DMS79 (cell line): ENCODE data around the gene IGF2R.
"Not testable (repeated sequence)": the region's sequence is repeated elsewhere in the genome, so short reads cannot be mapped to it uniquely, and the experiment has no call there.

Source experiments
- DNase-seq: peaks from one replicate; lab custom pipeline; 2025; lab: John Stamatoyannopoulos, UW

Gene IGF2R

DNA sequence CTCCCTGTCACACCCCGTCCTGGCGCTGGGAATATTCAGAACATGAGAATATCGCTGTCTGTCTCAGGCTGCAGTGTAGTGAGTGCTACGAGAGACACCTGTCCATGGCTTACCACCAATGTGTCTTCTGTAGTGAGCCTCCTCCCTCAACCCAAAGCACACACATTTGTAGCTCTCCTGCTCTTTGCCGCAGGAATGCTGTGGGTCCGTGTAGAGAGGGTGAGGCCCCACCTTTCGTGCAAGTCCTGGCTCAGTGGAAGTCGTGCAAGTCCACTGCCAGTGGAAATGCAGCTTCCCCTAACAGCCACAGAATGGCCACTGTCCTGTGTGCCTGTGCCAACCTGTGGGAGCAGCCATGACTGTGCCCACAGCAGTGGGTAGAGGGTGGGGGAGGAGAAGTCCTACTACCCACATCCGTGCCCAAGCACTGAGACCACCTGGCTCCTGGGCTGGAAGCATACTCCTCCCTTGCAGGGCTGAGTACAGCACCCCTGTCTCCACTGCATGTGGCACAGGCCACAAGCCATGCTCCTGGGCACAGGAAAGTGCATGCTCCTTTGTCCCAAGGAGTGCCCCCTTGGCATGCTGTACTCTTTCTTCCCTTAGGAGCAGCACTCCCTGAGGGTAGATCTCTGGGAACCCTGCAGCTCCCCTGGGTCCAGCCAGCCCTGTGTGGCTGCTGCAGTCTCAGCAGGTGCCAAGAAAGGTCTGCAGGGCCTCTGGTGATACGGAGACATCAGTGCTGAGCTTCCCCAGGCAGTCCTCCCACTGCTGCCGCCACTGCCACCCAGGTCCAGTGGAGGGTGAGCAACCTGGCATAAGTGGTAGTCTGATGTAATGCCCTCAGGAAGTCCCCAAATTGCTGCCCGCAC is 28.0 kb downstream of the IGF2R start:
- DNase-seq: no peak

DNA sequence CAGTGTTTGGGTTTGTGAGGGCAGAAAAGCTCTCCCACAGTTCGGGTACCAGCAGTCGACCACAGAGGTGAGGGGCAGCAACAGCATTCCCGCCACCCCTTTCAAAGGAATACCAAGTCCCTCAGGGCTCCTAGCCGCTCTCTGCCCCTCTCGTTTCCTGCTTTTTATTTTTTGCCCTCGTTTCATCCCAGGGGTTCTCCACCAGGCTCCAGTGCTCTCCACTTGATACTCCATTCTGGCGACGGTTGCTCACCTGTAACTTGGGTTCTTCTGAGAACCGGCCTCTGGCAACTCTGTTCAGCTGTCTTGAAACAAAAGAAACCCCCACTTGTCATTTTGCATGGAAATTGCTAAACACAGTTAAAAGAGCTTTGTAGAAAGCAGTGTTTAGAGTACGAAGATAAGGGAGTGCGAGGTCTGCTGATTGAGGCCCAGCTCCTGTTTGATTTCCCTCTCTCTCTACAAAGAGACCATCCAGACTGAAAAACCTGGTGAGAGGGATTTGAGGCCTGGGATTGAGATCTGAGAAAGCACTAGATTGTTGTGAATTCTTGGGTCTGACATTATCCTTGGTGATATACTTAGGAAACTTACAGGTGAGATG is 28.7 kb downstream of the IGF2R start:
- DNase-seq: no peak

DNA sequence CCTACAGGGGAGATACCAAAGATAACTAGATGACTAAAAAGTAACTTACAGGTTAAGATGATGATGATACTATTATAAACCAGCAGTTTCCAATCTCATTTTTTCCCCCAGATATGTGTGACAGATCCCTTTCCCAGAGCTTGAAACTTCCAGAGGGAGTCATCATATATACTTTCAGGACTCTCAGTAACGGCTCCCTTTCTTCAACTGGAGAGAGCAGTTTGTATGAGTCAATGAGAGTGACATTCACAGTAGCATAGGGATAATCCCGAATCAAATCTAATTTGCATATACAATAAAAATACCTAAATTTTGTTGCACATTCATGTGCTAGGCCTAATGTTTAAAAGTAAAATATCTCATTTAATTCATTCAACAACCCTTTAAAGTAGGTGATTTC is 29.7 kb downstream of the IGF2R start:
- DNase-seq: no peak

DNA sequence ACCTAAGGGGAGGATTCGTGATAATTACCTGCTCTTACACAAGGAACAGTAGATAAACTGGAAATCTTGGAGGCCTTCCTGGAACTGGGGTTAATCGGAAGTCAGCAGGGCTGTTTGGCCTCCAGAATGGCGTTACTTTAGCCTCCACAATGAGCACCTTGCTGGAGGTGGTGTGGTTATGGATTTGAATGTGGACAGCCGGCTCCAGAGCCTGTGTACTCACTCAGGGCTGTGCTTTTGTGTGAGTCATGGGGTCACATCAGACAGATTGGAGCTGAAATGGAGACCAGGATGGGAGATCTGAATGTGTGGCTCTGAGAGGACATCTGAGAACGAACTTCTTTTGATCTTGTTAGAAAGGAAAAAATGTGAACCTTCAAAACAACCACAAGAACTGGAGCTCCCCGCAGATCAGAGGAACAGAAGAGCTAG is 30.4 kb downstream of the IGF2R start:
- no peak for DNase-seq

DNA sequence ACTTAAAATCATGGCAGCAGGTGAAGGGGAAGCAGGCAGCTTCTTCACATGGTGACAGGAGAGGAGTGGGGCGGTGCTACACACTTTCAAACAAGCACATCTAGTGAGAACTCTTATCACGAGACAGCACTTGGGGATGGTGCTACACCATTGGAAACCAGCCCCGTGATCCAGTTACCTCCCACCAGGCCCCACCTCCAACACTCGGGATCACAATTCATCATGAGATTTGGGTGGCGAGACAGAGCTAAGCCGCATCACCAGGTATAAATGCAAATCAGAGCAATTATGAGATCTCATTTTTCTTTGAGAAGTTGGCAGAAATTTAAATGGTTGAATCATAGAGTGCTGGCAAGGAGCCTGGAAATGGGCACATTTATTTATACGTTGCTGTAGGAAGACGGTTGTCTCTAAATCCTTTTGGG is 31.4 kb downstream of the IGF2R start:
- DNase-seq: no peak

DNA sequence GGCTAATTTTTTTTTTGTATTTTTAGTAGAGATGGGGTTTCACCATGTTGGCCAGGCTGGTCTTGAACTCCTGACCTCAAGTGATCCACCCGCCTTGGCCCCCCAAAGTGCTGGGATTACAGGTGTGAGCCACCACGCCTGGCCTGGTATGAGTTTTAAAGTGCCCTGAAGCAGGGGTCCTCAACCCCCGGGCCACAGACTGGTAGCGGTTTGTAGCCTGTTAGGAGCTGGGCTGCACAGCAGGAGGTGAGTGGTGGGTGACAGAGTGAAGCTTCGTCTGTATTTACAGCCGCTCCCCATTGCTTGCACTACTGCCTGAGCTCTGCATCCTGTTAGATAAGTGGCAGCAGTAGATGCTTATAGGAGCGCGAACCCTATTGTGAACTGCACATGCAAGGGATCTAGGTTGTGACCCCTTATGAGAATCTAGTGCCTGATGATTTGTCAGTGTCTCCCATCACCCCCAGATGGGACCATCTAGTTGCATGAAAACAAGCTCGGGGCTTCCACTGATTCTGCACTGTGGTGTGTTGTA is 32.1 kb downstream of the IGF2R start:
- DNase-seq: not testable (repeated sequence)

DNA sequence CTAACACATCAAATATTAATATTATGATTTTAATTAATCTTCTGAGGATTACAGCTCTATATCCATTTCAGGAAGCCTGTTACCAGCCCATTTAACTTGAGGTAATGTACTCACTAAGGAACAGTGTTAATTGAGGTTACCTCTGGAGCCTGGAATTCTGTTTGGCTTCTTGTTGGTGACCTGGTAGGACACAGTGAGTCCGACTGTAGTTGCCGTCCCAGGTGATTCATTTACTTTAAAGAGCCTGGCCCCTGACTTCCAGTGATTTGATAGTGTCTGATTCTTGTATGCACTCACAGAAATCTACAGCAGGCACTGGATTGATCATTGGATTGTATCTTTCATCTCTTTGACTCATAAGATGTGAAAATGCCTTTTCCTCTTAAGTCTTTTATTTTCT is 34.0 kb downstream of the IGF2R start:
- DNase-seq: no peak

DNA sequence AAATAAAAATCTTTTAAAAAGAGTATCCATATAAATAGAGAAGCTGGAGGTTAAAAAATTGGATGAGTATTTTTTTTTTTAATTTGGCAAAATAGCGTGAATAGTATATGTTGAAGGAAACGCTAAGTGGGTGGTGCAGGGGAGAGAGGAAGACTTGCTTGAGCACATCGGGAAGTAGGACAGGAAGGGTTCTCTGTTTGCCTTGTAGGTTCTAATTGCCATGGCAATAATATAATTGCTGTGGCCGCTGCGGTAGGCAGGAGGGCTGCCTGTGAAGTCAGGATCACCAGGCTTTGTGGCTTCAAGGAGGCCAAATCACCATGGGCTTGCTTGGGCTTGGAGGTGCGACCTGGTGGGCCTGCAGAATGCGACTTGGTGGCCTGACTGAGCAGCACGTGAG is 35.1 kb downstream of the IGF2R start:
- no peak for DNase-seq

DNA sequence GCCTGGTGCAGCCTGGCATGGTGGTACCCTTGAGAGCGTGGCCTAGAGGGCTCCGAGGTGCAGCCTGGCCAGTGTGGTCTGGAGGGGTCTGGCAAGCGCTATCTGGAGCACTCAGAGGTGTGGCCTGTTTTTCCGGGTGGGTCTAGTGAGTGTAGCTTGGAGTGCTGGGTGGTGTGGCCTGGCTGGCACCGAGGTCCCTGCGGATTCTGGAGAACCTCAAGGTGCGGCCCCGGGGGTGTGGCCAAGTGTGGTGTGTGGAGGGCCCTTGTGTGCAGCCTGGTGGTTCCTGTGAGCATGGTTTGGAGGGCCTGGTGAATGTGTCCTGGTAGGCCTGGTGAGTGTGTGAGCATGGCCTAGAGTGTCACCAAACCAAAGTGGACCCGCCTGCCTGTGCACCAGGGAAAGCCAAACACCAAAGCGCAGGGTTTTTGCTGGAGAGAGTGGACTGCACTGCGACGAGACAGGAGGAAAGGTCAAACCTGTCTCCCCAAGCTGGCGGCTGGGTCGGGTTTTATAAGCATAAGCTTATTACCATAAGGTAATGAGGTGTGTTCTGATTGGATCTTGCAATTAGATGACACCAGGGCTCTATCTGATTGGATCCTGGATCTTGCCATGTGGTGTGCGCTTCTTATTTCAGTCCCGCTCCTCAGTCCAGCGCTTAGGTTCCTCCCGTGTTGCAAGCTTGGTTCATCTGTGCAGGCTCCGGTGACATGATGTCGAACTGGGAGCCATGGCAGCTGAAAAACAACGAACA is 35.7 kb downstream of the IGF2R start:
- no peak for DNase-seq

DNA sequence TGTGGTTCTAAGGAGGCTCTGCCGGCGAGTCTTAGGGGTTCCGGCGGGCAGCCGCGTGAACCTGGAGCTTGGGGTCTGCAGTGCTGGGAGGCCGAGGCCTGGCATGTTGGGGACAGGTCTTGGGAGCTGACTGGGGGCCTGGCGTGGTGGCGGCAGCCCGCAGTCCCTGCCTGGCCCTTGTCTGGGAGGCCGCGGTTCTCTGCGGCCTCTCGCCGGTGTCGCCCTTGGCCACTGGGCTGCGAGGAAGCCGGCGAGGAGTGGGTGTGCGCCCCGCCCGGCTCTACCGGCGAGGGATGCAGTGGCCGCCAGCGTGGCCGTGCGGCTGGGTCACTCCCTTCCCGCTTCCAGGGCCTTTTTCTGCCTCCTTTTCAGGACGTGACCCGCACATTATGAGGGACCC is 36.3 kb downstream of the IGF2R start:
- DNase-seq: no peak

DNA sequence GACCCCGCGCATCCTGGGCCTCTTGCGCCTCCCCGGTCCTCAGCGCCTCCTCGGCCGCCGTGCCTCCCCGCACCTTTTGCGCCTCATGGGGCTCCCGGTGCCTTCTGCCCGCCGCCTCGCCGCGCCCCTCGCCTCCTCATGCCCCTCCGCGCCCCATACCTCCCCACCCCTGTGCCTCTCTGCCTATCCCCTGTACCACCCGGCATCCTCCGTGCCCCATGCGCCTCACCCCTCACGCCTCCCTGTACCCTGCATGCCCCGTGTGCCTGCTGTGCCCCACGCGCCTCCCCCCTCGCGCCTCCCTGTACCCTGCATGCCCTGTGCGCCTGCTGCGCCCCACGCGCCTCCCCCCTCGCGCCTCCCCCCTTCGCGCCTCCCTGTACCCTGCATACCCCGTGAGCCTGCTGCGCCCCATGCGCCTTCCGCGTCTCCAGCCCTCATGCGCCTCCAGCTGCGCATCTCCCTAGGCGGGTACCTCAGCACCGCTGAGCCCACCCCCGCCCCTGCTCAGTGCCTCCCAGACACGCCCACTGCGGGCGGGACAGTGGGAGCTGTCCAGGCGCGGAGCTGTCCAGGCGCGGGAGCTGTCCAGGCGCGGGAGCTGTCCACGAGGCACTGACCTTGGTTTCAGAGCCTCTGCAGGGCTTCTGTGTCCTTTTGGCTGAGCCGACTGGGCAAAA is 37.1 kb downstream of the IGF2R start:
- no peak for DNase-seq

DNA sequence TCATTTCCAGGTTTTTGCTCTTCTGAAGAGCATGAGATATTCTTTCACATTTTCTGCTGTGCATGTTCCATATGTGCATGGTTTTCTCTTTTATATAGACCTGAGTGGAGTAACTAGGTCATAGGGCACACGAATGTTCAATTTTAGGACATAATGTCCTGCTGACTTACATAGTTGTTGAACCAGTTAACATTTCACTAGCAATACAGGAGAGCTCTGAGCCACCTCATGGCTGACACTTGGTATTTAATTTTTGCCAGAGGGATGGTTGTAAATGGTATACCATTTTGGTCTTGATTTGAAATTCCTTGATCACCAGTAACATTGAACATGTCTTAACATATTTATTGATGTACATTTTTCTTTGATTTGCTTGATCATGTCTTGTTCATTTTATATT is 38.3 kb downstream of the IGF2R start:
- no peak for DNase-seq

DNA sequence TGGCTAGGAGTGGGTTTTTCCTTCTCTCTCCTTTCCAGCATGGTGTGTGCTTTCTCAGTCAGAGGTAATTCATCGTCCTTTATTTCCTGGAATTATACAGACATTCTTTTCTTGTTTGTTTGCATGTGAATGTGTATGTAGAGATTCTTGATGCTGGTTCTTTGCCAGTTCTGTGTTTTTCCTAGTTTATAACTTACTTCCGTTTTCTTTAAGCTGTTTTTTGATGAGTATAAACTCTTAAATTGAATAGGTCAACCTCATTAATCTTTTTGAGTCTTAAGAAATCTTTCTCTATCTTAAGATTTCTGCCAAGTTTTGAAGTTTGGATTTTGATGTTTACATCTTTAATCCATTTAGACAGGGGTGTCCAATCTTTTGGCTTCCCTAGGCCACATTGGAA is 38.7 kb downstream of the IGF2R start:
- DNase-seq: no peak

DNA sequence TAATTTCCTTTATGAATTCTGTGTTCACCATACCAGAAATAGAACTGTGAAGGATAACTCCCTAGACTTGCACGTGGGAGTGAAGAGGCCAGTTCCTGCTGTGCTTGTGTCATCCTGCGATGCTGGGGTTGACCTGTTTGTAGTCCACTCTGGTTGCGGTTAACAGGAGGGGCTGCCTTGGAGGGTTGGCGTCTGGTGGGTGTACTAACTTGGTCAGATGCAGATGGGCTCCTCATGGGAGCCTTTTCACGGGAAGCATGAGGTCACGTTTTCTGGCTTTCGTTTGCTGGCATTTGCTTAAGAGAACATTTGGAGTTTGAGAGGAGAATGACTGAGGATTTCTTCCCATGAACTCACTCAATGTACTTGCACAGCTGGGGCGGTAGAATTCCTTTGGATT is 41.2 kb downstream of the IGF2R start:
- DNase-seq: no peak

DNA sequence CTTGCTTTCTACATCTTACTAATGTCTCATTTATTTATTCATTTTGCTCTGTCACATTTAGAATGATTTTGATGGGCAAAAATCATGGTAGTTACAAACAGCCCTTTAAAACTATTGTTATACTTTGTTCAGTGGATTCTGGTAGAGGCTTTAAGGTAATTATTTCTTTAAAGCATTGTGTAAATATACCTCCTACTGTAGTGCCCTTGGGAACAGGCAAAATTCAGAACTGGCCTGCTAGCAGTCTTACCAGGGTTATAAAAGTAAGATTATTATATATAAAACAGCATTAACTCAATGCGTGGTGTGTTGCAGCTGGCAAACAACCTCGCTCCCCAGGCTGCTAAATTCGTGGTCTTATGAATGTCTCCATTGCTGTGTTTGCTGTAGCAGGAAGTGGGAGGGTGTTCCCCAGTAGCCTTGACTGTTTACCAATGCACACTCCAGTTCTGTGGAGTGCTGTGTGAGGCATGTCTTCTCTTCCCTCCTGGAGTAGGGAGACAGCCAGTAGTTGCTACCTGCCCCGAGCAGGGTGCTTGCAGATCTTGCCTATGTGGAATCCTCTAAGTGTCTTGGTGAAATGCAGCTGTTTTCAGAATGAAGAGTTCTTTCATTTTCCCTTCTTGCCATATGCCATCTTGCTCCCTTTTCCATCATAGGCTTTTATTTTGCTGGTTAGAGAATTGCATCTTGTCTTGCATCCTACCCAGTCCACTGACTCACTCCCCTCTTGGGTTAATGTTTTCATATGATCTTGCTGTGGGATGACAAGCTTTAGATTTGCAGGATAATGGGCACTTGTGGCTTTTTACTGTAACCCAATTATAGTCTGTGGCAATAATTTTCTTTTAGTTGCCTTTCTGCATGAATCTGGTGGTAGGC is 45.3 kb downstream of the IGF2R start:
- DNase-seq: peak; percentile 2

DNA sequence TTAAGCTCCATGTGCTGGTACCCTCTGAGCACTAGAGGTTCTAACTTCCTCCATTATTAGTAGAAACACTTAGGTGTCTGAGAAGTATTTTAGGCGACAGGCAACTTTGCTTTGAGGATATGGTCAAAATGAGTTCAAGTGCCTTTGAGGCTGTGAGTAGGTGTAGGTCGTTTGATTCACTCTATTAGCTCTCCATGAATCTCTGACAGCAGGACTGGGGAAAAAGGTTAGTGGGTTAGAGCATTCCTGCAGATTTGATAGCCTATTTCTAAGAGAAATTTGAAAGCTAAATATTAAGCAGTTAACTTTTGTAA is 45.9 kb downstream of the IGF2R start:
- DNase-seq: no peak

DNA sequence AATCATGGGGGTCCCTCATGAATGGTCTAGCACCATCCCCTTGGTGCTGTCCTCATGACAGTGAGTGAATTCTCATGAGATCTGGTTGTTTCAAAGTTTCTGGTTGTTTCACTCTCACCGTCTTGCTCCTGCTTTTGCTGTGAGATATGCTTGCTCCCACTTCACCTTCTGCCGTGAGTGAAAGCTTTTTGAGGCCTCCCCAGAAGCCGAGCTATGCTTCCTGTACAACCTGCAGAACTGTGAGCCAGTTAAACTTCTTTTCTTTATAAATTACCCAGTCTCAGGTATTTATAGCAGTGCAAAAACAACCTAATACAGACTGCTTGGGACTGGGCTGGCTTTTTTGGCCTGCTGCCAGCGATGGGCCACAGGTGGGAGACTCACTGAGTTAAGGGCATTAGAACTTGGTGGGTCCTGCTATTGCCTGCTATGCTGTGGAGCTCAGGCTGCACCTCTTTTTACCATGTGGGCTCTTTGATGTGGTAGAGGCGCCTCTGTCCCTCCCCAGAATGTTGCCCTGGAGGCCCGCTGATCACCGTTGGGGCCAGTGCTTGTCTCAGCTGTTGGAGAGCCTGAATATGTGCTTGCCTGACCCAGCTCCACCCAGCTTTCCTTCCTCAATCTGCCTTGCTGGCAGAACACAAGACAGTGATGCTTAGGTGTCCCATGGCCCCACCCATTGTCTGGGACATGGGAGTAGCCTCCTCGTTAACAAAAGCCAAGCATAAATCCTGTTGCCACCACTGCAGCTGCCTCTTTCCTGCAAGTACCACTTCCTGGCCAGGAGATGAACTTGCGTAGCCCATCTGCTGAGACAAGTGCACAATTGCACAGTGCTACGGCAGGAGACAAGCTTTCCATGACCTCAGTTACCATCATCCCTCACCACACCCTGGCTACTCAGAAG is 47.1 kb downstream of the IGF2R start:
- no peak for DNase-seq

DNA sequence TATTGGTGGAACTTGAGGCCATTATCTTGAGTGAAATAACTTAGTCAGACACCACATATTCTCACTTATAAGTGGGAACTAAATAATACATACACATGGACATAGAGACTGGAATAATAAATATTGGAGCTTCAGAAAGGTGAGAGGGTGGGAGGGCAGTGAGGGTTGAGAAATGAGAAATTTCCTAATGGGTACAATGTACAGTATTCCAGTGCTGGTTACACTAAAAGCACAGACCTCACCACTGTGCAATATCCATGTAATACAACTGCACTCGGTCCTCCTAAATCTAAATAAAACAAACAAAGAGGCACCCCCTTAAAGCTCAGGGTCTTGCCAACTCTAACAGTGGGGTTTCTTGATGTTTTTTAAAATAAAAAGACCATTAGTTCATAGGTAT is 53.2 kb downstream of the IGF2R start:
- DNase-seq: no peak

DNA sequence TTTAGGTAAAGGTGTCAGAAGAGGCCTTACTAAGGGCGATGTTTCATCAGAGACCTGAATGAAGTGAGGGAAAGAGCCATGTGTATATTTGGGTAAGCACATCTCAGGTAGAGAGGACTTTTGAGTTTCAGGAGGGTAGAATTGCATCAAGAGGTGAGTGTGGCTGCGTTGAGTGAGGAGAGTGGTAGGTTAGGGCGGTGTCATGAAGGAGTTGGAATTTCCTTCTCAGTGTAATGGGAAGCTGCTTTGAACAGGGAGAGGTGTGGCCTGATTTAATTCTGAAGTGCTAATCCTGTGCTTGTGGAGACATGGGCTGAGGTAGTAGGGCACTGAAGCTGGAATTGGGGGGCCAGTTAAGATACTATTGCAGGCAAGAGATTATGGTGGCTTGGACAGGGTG is 53.9 kb downstream of the IGF2R start:
- DNase-seq: no peak

DNA sequence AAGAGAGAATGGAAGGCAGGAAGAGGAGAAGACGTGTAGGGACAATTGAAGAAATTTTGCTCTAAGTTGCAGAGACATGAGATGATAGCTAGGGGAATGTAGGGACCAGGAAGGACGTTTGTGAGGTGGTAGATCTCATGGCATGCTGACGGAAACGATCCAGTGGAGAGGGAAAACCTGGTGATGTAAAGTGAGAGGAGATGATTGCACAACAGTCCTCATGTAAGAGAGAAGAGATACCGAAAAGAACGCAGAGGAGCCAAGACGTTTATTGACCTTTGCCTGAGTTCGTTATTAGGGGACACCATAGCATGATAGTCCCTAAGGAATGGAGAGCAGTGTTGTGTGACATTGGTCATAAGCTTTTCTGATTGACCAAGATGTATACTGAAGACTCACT is 55.3 kb downstream of the IGF2R start:
- no peak for DNase-seq
